ENCODE data around the gene SIVA1. TPM values are rescaled to one million over a fixed set of nuclear protein-coding genes. Genes with fewer than 3 reads are reported as not detected.

SIVA1 gene
- total and polyA plus RNA-seq, 9 donors: 2.4 to 385 (median 91.6) TPM

GRCh38 chr14:104798300-104799243, 45.6 kb downstream of the SIVA1 start:
- no peaks in the 10 kb centered on the region for H3K9me3 ChIP-seq
- no peak overlapping the region for H3K4me3 ChIP-seq
- WGBS, 3 donors: 64 to 71% (median 66%) methylated on average over 16 of the region's 16 CpGs
- TF ChIP-seq CTCF (IDR thresholded peaks at IDR 0.05) (no peak), EP300 (IDR thresholded peaks at IDR 0.05) (no peak), POLR2A (IDR thresholded peaks at IDR 0.05) (no peak)
- peak overlapping the region in 1 of 2 donors; percentile 96 for H3K27ac ChIP-seq
- H3K27me3 ChIP-seq: no peaks in the 10 kb centered on the region
- intact Hi-C loops (cut with DNase I): no loop called here
- DNase-seq: no peak
- H3K36me3 ChIP-seq: no peaks in the 10 kb centered on the region
- H3K4me1 ChIP-seq (ENCODE audit: insufficient read depth): peaks cover 14% of the 10 kb centered on the region

- Histone ChIP-seq H3K4me1 (ENCODE audit: insufficient read depth) (peaks cover 6% of the 10 kb centered on the region), H3K36me3 (no peaks in the 10 kb centered on the region), H3K9me3 (no peaks in the 10 kb centered on the region), H3K27me3 (no peaks in the 10 kb centered on the region), H3K27ac (peak overlapping the region; percentile 89 to 96), H3K4me3 (peak overlapping the region; percentile 56)
- TF ChIP-seq POLR2A (IDR thresholded peaks at IDR 0.05) (no peak), CTCF (IDR thresholded peaks at IDR 0.05) (peak in 2 of 3 donors; percentile 22 to 47), EP300 (IDR thresholded peaks at IDR 0.05) (no peak)
- intact Hi-C loops (cut with DNase I): no loop called here
- peak; percentile 65 to 70 (median 68) for DNase-seq
- WGBS, 3 donors: 10 to 16% (median 14%) methylated on average over 21 of the region's 21 CpGs
Measured at GRCh38 chr14:104799244-104800014, 46.5 kb downstream of the SIVA1 start.

- Histone ChIP-seq H3K9me3 (no peaks in the 10 kb centered on the region), H3K36me3 (no peaks in the 10 kb centered on the region), H3K4me3 (peak overlapping the region; percentile 56), H3K27ac (peak overlapping the region; percentile 89 to 96), H3K4me1 (ENCODE audit: insufficient read depth) (peaks cover 7% of the 10 kb centered on the region), H3K27me3 (no peaks in the 10 kb centered on the region)
- DNase-seq: peak; percentile 86 to 91 (median 89)
- intact Hi-C loops (cut with DNase I): no loop called here
- 1 to 6% (median 1%) methylated on average over 16 to 83 of the region's 83 CpGs for WGBS, 3 donors
- TF ChIP-seq CTCF (IDR thresholded peaks at IDR 0.05) (peak; percentile 36 to 48 (median 43)), POLR2A (IDR thresholded peaks at IDR 0.05) (peak; percentile 50), EP300 (IDR thresholded peaks at IDR 0.05) (no peak)
Measured at GRCh38 chr14:104800015-104800770, 47.2 kb downstream of the SIVA1 start.
